ENCODE results near the gene MAFF. TPM values are rescaled to one million over a fixed set of nuclear protein-coding genes. Genes with fewer than 3 reads are reported as not detected.

The MAFF gene
- total RNA-seq, 4 donors from 2014 or later = 13.1 to 111 (median 24.6) TPM

GRCh38 chr22:38192475-38192863 is 9.3 kb upstream of the MAFF start:
- Histone ChIP-seq H3K36me3 (no peaks in the 10 kb centered on the region), H3K4me3 (replicated peaks in 1 of 3) (no peak overlapping the region), H3K27ac (no peak overlapping the region), H3K9me3 (no peaks in the 10 kb centered on the region), H3K27me3 (no peaks in the 10 kb centered on the region), H3K4me1 (peaks cover 7 to 25% of the 10 kb centered on the region in 2 donors)
- WGBS, 2 donors = 88 to 95% methylated on average over 3 of the region's 3 CpGs
- intact Hi-C loops (cut with DNase I) = no loop called here
- no peak for TF ChIP-seq POLR2A (IDR thresholded peaks at IDR 0.05)
- TF ChIP-seq, protein P1, sequence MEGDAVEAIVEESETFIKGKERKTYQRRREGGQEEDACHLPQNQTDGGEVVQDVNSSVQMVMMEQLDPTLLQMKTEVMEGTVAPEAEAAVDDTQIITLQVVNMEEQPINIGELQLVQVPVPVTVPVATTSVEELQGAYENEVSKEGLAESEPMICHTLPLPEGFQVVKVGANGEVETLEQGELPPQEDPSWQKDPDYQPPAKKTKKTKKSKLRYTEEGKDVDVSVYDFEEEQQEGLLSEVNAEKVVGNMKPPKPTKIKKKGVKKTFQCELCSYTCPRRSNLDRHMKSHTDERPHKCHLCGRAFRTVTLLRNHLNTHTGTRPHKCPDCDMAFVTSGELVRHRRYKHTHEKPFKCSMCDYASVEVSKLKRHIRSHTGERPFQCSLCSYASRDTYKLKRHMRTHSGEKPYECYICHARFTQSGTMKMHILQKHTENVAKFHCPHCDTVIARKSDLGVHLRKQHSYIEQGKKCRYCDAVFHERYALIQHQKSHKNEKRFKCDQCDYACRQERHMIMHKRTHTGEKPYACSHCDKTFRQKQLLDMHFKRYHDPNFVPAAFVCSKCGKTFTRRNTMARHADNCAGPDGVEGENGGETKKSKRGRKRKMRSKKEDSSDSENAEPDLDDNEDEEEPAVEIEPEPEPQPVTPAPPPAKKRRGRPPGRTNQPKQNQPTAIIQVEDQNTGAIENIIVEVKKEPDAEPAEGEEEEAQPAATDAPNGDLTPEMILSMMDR (IDR thresholded peaks at IDR 0.05) = no peak
- no peak for DNase-seq

GRCh38 chr22:38193580-38193979 is 8.2 kb upstream of the MAFF start:
- Histone ChIP-seq H3K36me3 (no peaks in the 10 kb centered on the region), H3K4me3 (replicated peaks in 1 of 3) (no peak overlapping the region), H3K4me1 (peaks cover 0 to 17% of the 10 kb centered on the region in 2 donors), H3K9me3 (no peaks in the 10 kb centered on the region), H3K27me3 (no peaks in the 10 kb centered on the region), H3K27ac (no peak overlapping the region)
- DNase-seq = no peak
- TF ChIP-seq, protein P1 (IDR thresholded peaks at IDR 0.05) = no peak
- no peak for TF ChIP-seq POLR2A (IDR thresholded peaks at IDR 0.05)
- intact Hi-C loops (cut with DNase I) = no loop called here
- 71 to 82% methylated on average over 6 of the region's 6 CpGs for WGBS, 2 donors

- peak; percentile 83 for DNase-seq
- H3K27ac ChIP-seq = peak overlapping the region in 1 of 3 donors; percentile 3
- H3K4me1 ChIP-seq = peaks cover 0 to 17% of the 10 kb centered on the region in 2 donors
- intact Hi-C loops (cut with DNase I) = no loop called here
- WGBS, 2 donors = 53 to 54% methylated on average over 19 of the region's 19 CpGs
- H3K9me3 ChIP-seq = no peaks in the 10 kb centered on the region
- H3K27me3 ChIP-seq = no peaks in the 10 kb centered on the region
- H3K36me3 ChIP-seq = no peaks in the 10 kb centered on the region
- no peak overlapping the region for H3K4me3 ChIP-seq (replicated peaks in 1 of 3)
- no peak for TF ChIP-seq POLR2A (IDR thresholded peaks at IDR 0.05)
- TF ChIP-seq, protein P1 (IDR thresholded peaks at IDR 0.05) = no peak
These were observed 4.9 kb upstream of the MAFF start for GRCh38 chr22:38196791-38197419.

GRCh38 chr22:38199826-38200559 is 1.8 kb upstream of the MAFF start:
- intact Hi-C loops (cut with DNase I) = loop anchor here (5.0 kb wide), 1 partner anchor 117 kb away; the partner anchor contains the start of gene CSNK1E

More at GRCh38 chr22:38199826-38200559, 1.8 kb upstream of the MAFF start:
- H3K27ac ChIP-seq = no peak overlapping the region
- no peak for TF ChIP-seq POLR2A (IDR thresholded peaks at IDR 0.05)
- TF ChIP-seq, protein P1 (IDR thresholded peaks at IDR 0.05) = no peak
- H3K9me3 ChIP-seq = no peaks in the 10 kb centered on the region
- peaks cover 8 to 21% of the 10 kb centered on the region in 2 donors for H3K4me1 ChIP-seq
- H3K36me3 ChIP-seq = no peaks in the 10 kb centered on the region
- H3K4me3 ChIP-seq (replicated peaks in 1 of 3) = no peak overlapping the region
- DNase-seq = no peak
- no peaks in the 10 kb centered on the region for H3K27me3 ChIP-seq
- WGBS, 2 donors = 83 to 85% methylated on average over 10 of the region's 10 CpGs

All from thyroid gland (tissue), 4 donors.